K562 (cell line): ENCODE measurements around the gene DCTD. TPM values are rescaled to one million over a fixed set of nuclear protein-coding genes. Genes with fewer than 3 reads are reported as not detected.

Experiments
- ATAC-seq: fragments of 200-7000 bp; cut with Tn5 transposase; 3 replicates; pipeline ENCODE4 v1.9.1; 2020; ENCODE audit warnings: moderate library complexity
- BruUV-seq: library from RNA; stranded (reverse); fragments of 400-500 nt; replicated peaks from 2 replicates; lab custom pipeline; 2021; lab: Mats Ljungman, UMichigan
- CTCF ChIA-PET: fragments of 300-600 bp; formaldehyde crosslinking; extraction: SDS; loops from one replicate; lab custom pipeline; 2021; ENCODE audit warnings: low intra/inter-chr PET ratio; lab: Yijun Ruan, JAX
- POLR2A ChIA-PET: fragments of 300-600, 350-650 bp; sonication (Branson Sonifier 250); formaldehyde crosslinking; extraction: SDS; loops from one replicate; lab custom pipeline; 2021; ENCODE audit warnings: antibody characterized with exemption, inconsistent platforms; lab: Yijun Ruan, JAX
- DNase-seq, 4 experiments: peaks; one replicate each; pipeline versions ENCODE4 v3.0.0 to v3.0.0-alpha.2; 2011 to 2018; ENCODE audit warnings: low spot score in 3 of 4, mixed read lengths in 3 of 4; ENCODE audit errors: extremely low read depth in 1 of 4
- FAIRE-seq: peaks from 2 replicates; lab custom pipeline; 2011; peaks lifted over from hg19 to GRCh38; lab: Jason Lieb, UNC
- H2AFZ ChIP-seq: 2 replicates; pipeline ENCODE4 v1.6.0; 2011; ENCODE audit warnings: low read depth, low read length, control low read depth, inconsistent platforms
- H3K27ac ChIP-seq: fragments of 200-600 bp; 3 replicates; pipeline ENCODE4 v1.8.0; 2011; ENCODE audit warnings: low read depth, mild to moderate bottlenecking, control low read depth, inconsistent platforms, low read length, moderate library complexity, mixed read lengths; ENCODE audit errors: extremely low read depth
- H3K27me3 ChIP-seq, 2 experiments: fragments of 300-600 bp in 1 of 2; 2 replicates in 1 of 2; 3 replicates in 1 of 2; pipeline versions ENCODE4 v1.6.0 to v1.8.0; 2011; ENCODE audit warnings: inconsistent platforms in 2 of 2, low read length in 2 of 2, mild to moderate bottlenecking in 1 of 2, mixed read lengths in 1 of 2, moderate library complexity in 1 of 2; ENCODE audit not compliant: control insufficient read depth in 2 of 2, insufficient read depth in 2 of 2
- H3K36me3 ChIP-seq: fragments of 300-600 bp; 3 replicates; pipeline ENCODE4 v1.8.0; 2011; ENCODE audit warnings: mild to moderate bottlenecking, low read length, inconsistent platforms; ENCODE audit not compliant: control insufficient read depth, insufficient read depth
- H3K4me1 ChIP-seq, 2 experiments: fragments of 200-600 bp in 1 of 2; replicated peaks in 1 of 2; 2 replicates in 1 of 2; 3 replicates in 1 of 2; pipeline versions ENCODE4 v1.5.1 to v1.8.0; 2011; ENCODE audit warnings: inconsistent platforms in 2 of 2, low read length in 2 of 2, mild to moderate bottlenecking in 1 of 2, mixed read lengths in 1 of 2, moderate library complexity in 1 of 2; ENCODE audit not compliant: control insufficient read depth in 2 of 2, insufficient read depth in 2 of 2
- H3K4me2 ChIP-seq: 2 replicates; pipeline ENCODE4 v1.6.1; 2011; ENCODE audit warnings: low read length, control low read depth, inconsistent platforms, mixed read lengths; ENCODE audit not compliant: insufficient read depth
- H3K4me3 ChIP-seq: fragments of 200-600 bp; sonication (generic), shearing (Covaris generic); 2 replicates; pipeline ENCODE4 v1.5.1; 2016; ENCODE audit warnings: control low read depth, inconsistent platforms
- H3K79me2 ChIP-seq: fragments of 200-600 bp; 3 replicates; pipeline ENCODE4 v1.8.0; 2011; ENCODE audit warnings: low read length, inconsistent platforms; ENCODE audit not compliant: control insufficient read depth, insufficient read depth
- H3K9ac ChIP-seq, 2 experiments: 2 replicates each; pipeline versions ENCODE4 v1.6.0 to v1.6.1; 2011; ENCODE audit warnings: low read depth in 2 of 2, low read length in 2 of 2, control low read depth in 1 of 2, inconsistent platforms in 1 of 2, mild to moderate bottlenecking in 1 of 2, mixed read lengths in 1 of 2; ENCODE audit not compliant: insufficient read depth in 1 of 2
- H3K9me1 ChIP-seq: one replicate; pipeline ENCODE4 v1.6.0; 2011; ENCODE audit warnings: inconsistent platforms, mild to moderate bottlenecking, low read length, moderate library complexity; ENCODE audit not compliant: control insufficient read depth, insufficient read depth
- H3K9me3 ChIP-seq: replicated peaks from 2 replicates; pipeline ENCODE4 v1.5.1; 2011; ENCODE audit warnings: low read depth, low read length, inconsistent platforms; ENCODE audit not compliant: control insufficient read depth, insufficient read depth
- H4K20me1 ChIP-seq: replicated peaks from 2 replicates; pipeline ENCODE4 v1.6.1; 2011; ENCODE audit warnings: low read length, inconsistent platforms, mixed read lengths; ENCODE audit not compliant: control insufficient read depth, insufficient read depth
- ARID3A ChIP-seq: IDR thresholded peaks from 2 replicates; pipeline ENCODE4 v1.6.1; 2012; ENCODE audit warnings: low read depth, low read length, improper control_type of control experiment, borderline replicate concordance
- BCL6 ChIP-seq: fragments of 250-450 bp; sonication (Bioruptor Pico); IDR thresholded peaks from 2 replicates; pipeline ENCODE4 v1.4.0; 2020
- IRF9 ChIP-seq: fragments of 450-650 bp; IDR thresholded peaks from 2 replicates; pipeline ENCODE4 v1.6.1; 2016; ENCODE audit warnings: missing biosample characterization, missing genetic modification characterization
- MTA3 ChIP-seq: fragments of 450-650 bp; formaldehyde crosslinking; IDR thresholded peaks from 2 replicates; pipeline ENCODE4 v1.6.1; 2017; ENCODE audit warnings: mild to moderate bottlenecking, borderline replicate concordance
- PBX2 ChIP-seq, 2 experiments: IDR thresholded peaks in 1 of 2; conservative IDR thresholded peaks in 1 of 2; 2 replicates each; pipeline ENCODE4 v1.6.1; 2016; ENCODE audit warnings: low read depth in 2 of 2, mild to moderate bottlenecking in 1 of 2, missing compliant biosample characterization in 1 of 2, missing genetic modification characterization in 1 of 2, moderate library complexity in 1 of 2
- PHF8 ChIP-seq: fragments of 200-600 bp; sonication (generic); IDR thresholded peaks from 2 replicates; pipeline ENCODE4 v1.6.1; 2012; ENCODE audit warnings: mixed run types, mild to moderate bottlenecking, inconsistent platforms, low read length, moderate library complexity, borderline replicate concordance
- TCF3 ChIP-seq: sonication (generic); formaldehyde crosslinking; IDR thresholded peaks from 2 replicates; pipeline ENCODE4 v1.4.0; 2020; ENCODE audit warnings: mild to moderate bottlenecking, missing genetic modification reagents
- ZFP36 ChIP-seq: fragments of 150-350 bp; IDR thresholded peaks from 2 replicates; pipeline ENCODE4 v1.6.1; 2018; ENCODE audit warnings: low read length, low read depth; ENCODE audit not compliant: partially characterized antibody
- ZNF41 ChIP-seq: fragments of 250-450 bp; sonication (Bioruptor Pico); conservative IDR thresholded peaks from 2 replicates; pipeline ENCODE4 v1.4.0; 2020; ENCODE audit warnings: mild to moderate bottlenecking
- ZNF609 ChIP-seq: sonication (generic); formaldehyde crosslinking; IDR thresholded peaks from 2 replicates; pipeline ENCODE4 v1.8.1; 2023; ENCODE audit warnings: missing genetic modification reagents, mild to moderate bottlenecking, borderline replicate concordance
- WGBS: fragments of 100-300 bp; shearing (Covaris generic); methylation state at CpG from one replicate; pipeline ENCODE4 v1.1.6; 2016; ENCODE audit warnings: low coverage, mixed read lengths; ENCODE audit not compliant: insufficient coverage; ENCODE audit errors: missing lambda C conversion rate; 5-methylcytosine and 5-hydroxymethylcytosine counted together
- in situ Hi-C: fragments of 300-500 bp; cut with MboI; formaldehyde crosslinking; loops from 4 replicates; pipeline ENCODE4 v1.15.0; 2018; ENCODE audit warnings: inconsistent platforms, mixed read lengths
- intact Hi-C: fragments of 100-400 bp; cut with micrococcal nuclease; formaldehyde crosslinking; loops from 2 replicates; pipeline ENCODE4 v1.14.2; 2022
- polyA plus RNA-seq, 8 experiments: library from polyadenylated mRNA; depleted of rRNA in 4 of 8; stranded (reverse) in 5 of 8; unstranded in 3 of 8; fragments of >200 nt; fragmentation: Nextera tagmentation in 2 of 8; fragmentation: Illumina TruSeq in 1 of 8; extraction: Ambion mirVana in 2 of 8; extraction: Trizol in 1 of 8; gene quantifications; 2 replicates each; pipeline versions ENCODE4 v1.2.1 to v1.2.3, GENCODE V29; 2011 to 2014; ENCODE audit warnings: inconsistent platforms in 1 of 8, missing spikeins in 1 of 8
- total RNA-seq, 7 experiments: library from RNA; depleted of rRNA in 6 of 7; stranded (reverse); fragments of >200 nt in 6 of 7; fragmentation: Illumina TruSeq in 2 of 7; extraction: Trizol in 2 of 7; gene quantifications; 2 replicates each; pipeline versions ENCODE4 v1.2.1 to v1.2.3, GENCODE V29; 2011 to 2021; ENCODE audit warnings: low replicate concordance in 1 of 7

The DCTD gene
- total and polyA plus RNA-seq, 9 of the 15 experiments (the other 6 are each of a cell fraction or from before 2014, with no cell fraction given) = 38.7 to 114 (median 76.5) TPM

GRCh38 chr4:182925298-182925757 lies 8.1 kb upstream of the DCTD start:
- Histone ChIP-seq H3K4me3 (no peak overlapping the region), H4K20me1 (no peaks in the 10 kb centered on the region), H3K9me3 (no peaks in the 10 kb centered on the region), H2AFZ (peak overlapping the region; percentile 29; the same call in 1 of the 2 replicates), H3K27me3 (no peaks in the 10 kb centered on the region), H3K79me2 (no peaks in the 10 kb centered on the region), H3K27ac (no peak overlapping the region), H3K9ac (no peak overlapping the region), H3K4me2 (no peak overlapping the region), H3K36me3 (no peaks in the 10 kb centered on the region), H3K4me1 (peaks cover 0 to 3% of the 10 kb centered on the region in 2 experiments; a peak in 1 of 5 replicates), H3K9me1 (no peaks in the 10 kb centered on the region)
- FAIRE-seq = peak; percentile 98
- intact Hi-C loops (loop anchor here (1.0 to 5.0 kb wide), 4 partner anchors 118 to 1782 kb away; no protein-coding TSS in a partner anchor), in situ Hi-C loops (no loop called here)
- ChIA-PET CTCF (interaction anchor here (0.6 to 2.5 kb wide), 5 partner anchors 12 to 447 kb away, joined by 3 to 12 read pairs (median 4); no protein-coding TSS in a partner anchor), POLR2A (interaction anchor here (0.7 to 1.5 kb wide), 3 partner anchors 60 to 239 kb away, joined by 3 to 6 read pairs (median 3); no protein-coding TSS in a partner anchor)
- no TSS peak for BruUV-seq
- peak; percentile 99 for ATAC-seq
- peak; percentile 48 to 90 (median 63) for DNase-seq
- WGBS = 11% methylated on average over 10 of the region's 10 CpGs
- TF ChIP-seq MTA3 = no peak
- peak; percentile 28 for TF ChIP-seq ZFP36
- TF ChIP-seq ZNF609 = no peak
- 0 out of 2 replicates have a peak, but pooled peaks have one; percentile 11 for TF ChIP-seq ARID3A
- no peak for TF ChIP-seq BCL6 (CRISPR knock-in tag)
- TF ChIP-seq PHF8 = no peak
- no peak for TF ChIP-seq IRF9 (tag)
- no peak for TF ChIP-seq ZNF41 (CRISPR knock-in tag)
- TF ChIP-seq PBX2 (CRISPR knock-in tag; IDR thresholded peaks at IDR 0.05; ENCODE audit: low read depth) = no peak
- peak; percentile 56; the same call in 1 of the 2 replicates for TF ChIP-seq PBX2 (tag; conservative IDR thresholded peaks at IDR 0.05; ENCODE audit: low read depth)
- TF ChIP-seq TCF3 = no peak; the same call in 1 of the 2 replicates
